Subcutaneous adipose tissue (tissue), 4 donors: Measurements from ENCODE around the gene MTHFR. TPM values are rescaled to one million over a fixed set of nuclear protein-coding genes. Genes with fewer than 3 reads are reported as not detected.

Experiments
- total RNA-seq, 4 donors: library from RNA; depleted of rRNA; stranded (reverse); fragments of >200 nt; gene quantifications; one replicate each; pipeline ENCODE4 v1.1.0, GENCODE V29; 2016
- TF ChIP-seq, protein P1 (sequence below): fragments of 450-650 bp; IDR thresholded peaks from one replicate; pipeline ENCODE4 v1.5.1; 2016; ENCODE audit warnings: low read depth, mild to moderate bottlenecking, control low read depth, antibody characterized with exemption, moderate library complexity

The MTHFR gene
- total RNA-seq, 4 donors from 2014 or later: 13.4 to 38.8 (median 27.7) TPM

DNA sequence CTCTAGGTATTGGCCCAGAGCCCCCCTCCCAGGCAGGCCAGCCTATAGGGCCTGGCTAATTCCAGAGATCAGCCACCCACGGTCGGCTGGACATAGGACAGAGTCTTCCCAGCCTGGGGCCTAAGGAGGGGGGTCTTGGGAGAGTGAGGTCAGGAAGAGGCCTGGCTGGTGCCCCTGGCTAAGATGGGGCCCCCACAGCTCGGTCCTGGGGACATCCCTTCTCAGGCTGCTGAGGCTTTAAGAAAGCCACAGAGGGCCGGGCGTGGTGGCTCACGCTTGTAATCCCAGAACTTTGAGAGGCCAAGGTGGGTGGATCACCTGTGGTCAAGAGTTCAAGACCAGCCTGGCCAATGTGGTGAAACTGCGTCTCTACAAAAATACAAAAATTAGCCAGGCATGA is 41.2 kb downstream of the MTHFR start:
- TF ChIP-seq, protein P1, sequence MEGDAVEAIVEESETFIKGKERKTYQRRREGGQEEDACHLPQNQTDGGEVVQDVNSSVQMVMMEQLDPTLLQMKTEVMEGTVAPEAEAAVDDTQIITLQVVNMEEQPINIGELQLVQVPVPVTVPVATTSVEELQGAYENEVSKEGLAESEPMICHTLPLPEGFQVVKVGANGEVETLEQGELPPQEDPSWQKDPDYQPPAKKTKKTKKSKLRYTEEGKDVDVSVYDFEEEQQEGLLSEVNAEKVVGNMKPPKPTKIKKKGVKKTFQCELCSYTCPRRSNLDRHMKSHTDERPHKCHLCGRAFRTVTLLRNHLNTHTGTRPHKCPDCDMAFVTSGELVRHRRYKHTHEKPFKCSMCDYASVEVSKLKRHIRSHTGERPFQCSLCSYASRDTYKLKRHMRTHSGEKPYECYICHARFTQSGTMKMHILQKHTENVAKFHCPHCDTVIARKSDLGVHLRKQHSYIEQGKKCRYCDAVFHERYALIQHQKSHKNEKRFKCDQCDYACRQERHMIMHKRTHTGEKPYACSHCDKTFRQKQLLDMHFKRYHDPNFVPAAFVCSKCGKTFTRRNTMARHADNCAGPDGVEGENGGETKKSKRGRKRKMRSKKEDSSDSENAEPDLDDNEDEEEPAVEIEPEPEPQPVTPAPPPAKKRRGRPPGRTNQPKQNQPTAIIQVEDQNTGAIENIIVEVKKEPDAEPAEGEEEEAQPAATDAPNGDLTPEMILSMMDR: no peak

DNA sequence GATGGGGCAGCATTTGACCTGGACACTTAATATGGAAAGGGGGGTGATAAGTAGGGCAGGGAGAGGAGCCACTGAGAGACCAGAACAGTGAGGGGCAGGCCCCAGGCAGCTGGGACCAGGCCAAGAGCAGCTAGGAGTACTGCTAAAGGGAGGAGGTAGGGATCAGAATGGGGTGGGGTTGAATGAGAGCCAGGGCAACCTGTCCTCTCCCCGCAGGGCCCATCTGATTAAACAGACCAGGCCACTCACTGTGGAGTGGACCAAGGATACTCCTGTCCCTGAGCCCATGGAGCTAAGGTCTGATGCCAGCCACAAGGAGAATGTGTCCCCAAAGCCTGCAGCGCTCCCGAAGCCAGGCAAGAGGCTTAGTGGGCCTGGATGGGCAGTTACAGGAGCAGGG is 41.6 kb downstream of the MTHFR start:
- TF ChIP-seq, protein P1: no peak

DNA sequence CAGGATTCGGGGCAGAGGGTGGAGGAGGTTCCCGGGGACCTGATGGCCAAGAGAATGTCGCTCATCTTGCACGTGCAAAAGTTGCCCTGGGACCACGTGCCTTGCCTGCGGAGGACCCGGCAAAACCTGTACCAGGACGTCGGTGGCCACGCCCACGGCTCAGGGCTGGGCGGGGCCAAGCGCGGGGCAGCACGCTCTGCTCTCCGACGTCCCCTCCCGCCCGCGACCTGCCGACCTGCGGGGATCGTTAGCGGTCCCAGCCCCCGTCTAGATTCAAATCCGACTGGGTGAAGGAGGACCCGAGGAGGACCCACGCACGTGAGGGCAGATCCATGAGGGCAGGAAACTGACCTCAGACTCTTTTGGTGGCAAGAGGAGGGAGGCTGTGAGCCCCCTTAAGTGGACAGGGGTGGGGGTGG is 43.8 kb downstream of the MTHFR start, which contains the start of gene C1orf167:
Gene C1orf167, plus strand, starts transcription at position 206 of the 419 bp plus-strand sequence. CDS start 2,208 bp downstream, outside the sequence.
- TF ChIP-seq, protein P1: no peak

DNA sequence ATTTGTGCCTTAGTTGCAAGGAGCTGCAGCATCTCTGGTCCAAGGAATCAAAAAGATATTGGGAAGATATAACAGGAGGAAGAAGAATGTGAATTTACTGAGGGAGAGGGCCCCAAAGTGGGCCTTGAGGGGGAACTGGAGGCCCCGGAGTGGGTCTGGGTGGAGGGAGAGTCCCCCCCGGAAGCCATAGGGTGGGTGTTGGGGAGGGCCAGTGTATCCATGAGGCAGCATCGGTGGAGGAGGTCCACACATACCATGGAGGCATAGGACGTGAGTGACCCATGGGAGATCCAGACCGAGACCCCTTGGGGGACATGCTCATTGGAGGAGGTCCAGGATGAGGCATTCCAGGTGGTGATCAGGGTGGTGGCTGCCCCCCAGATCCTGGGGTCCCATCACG is 44.5 kb downstream of the MTHFR start:
- TF ChIP-seq, protein P1: no peak

DNA sequence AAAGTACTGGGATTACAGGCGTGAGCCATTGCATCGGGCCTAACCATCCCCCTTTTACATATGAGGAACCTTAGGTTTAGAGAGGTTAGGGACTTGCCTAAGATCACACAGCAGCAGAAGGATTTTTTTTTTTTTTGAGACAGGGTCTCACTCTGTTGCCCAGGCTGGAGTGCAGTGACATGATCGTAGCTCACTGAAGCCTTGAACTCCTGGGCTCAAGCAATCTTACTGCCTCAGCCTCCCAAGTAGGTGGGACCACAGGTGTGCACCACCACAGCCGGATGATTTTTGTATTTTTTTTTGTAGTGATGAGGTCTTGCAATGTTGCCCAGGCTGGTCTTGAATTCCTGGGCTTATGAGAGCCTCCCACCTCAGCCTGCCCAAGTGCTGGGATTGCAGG is 46.0 kb downstream of the MTHFR start:
- TF ChIP-seq, protein P1: no peak

DNA sequence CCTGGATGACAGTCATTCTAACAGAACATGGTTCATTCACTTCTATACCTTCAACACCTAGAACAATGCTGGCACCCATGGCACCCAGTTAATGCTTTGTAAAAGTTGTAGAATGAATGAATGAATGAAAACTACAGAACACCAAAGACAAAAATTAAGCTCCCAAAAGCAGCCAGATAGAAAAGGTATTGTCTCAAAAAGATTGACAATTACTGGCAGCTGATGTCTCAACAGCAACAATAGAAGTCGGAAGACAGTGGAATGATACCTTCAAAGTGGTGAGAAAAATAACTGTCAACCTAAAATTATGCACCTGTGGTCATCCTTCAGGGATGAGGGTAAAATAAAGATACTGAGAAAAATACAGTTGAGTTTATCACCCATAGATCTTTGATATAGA is 48.7 kb downstream of the MTHFR start:
- TF ChIP-seq, protein P1: no peak

DNA sequence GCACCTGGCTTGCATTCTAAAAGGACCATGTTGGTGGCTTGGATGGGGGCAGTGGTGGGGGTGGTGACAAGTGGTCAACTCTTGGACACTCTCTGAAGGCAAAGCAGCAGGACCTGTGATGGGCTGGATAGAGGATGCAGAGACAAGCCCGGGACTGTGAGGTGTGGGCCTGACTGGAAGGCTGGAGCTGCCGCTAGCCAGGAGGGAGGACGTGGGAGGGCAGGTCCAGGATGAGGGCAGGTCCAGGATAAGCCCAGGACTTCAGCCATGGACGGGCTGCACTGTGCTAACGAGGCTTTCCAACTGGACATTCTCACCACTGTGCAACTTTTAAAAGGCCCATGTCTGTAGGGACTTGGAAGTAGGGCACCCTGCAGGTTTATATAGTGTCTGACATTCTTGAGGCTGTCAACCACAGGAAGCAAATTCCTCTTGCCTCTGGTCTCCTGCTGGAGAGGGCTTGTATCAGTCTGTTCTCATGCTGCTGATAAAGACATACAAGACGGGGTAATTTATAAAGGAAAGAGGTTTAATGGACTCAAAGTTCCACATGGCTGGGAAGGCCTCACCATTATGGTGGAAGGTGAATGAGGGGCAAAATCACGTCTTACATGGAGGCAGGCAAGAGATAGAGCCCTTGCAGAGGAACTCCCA is 52.1 kb downstream of the MTHFR start:
- TF ChIP-seq, protein P1: no peak
